H9 (cell line): ENCODE data around the gene C1orf146. TPM values are rescaled to one million over a fixed set of nuclear protein-coding genes. Genes with fewer than 3 reads are reported as not detected.

Experiments used
- DNase-seq: peaks from one replicate; pipeline ENCODE4 v3.0.0-alpha.2; 2017
- H2AFZ ChIP-seq: one replicate; pipeline ENCODE4 v1.6.1; 2013; ENCODE audit warnings: mild to moderate bottlenecking, low read length, control low read depth, moderate library complexity
- H2AK5ac ChIP-seq: 2 replicates; pipeline ENCODE4 v1.6.1; 2013; ENCODE audit warnings: low read length, control low read depth, mixed read lengths; ENCODE audit not compliant: insufficient read length
- H2BK120ac ChIP-seq: one replicate; pipeline ENCODE4 v1.6.1; 2013; ENCODE audit warnings: low read depth, mild to moderate bottlenecking, low read length, control low read depth, inconsistent platforms; ENCODE audit not compliant: poor library complexity, severe bottlenecking
- H2BK12ac ChIP-seq: 2 replicates; pipeline ENCODE4 v1.6.1; 2013; ENCODE audit warnings: low read length, control low read depth, mixed read lengths, low read depth; ENCODE audit not compliant: insufficient read length
- H2BK15ac ChIP-seq: 2 replicates; pipeline ENCODE4 v1.6.1; 2013; ENCODE audit warnings: low read depth, low read length, control low read depth
- H2BK20ac ChIP-seq: one replicate; pipeline ENCODE4 v1.6.1; 2013; ENCODE audit warnings: low read depth, mild to moderate bottlenecking, low read length, control low read depth, inconsistent platforms; ENCODE audit not compliant: poor library complexity, severe bottlenecking
- H2BK5ac ChIP-seq: 2 replicates; pipeline ENCODE4 v1.6.1; 2013; ENCODE audit warnings: low read length, control low read depth, mixed read lengths; ENCODE audit not compliant: insufficient read length
- H3K14ac ChIP-seq: 2 replicates; pipeline ENCODE4 v1.6.1; 2013; ENCODE audit warnings: low read length, control low read depth; ENCODE audit not compliant: insufficient read depth
- H3K18ac ChIP-seq: 2 replicates; pipeline ENCODE4 v1.6.1; 2013; ENCODE audit warnings: low read depth, mild to moderate bottlenecking, mixed read lengths, low read length, control low read depth; ENCODE audit not compliant: insufficient read length
- H3K23ac ChIP-seq: 2 replicates; pipeline ENCODE4 v1.6.1; 2013; ENCODE audit warnings: low read length, control low read depth, mixed read lengths, low read depth; ENCODE audit not compliant: insufficient read length
- H3K23me2 ChIP-seq: 2 replicates; pipeline ENCODE4 v1.6.1; 2013; ENCODE audit warnings: low read depth, mild to moderate bottlenecking, mixed read lengths, low read length, control low read depth; ENCODE audit not compliant: insufficient read length, poor library complexity, severe bottlenecking
- H3K27ac ChIP-seq: 2 replicates; pipeline ENCODE4 v1.5.1; 2013; ENCODE audit warnings: low read length, control low read depth, mixed read lengths, low read depth; ENCODE audit not compliant: insufficient read length
- H3K27me3 ChIP-seq: 2 replicates; pipeline ENCODE4 v1.6.1; 2013; ENCODE audit warnings: low read length, control low read depth, inconsistent platforms; ENCODE audit not compliant: insufficient read depth
- H3K4ac ChIP-seq: 2 replicates; pipeline ENCODE4 v1.6.1; 2013; ENCODE audit warnings: low read depth, mild to moderate bottlenecking, control low read depth, inconsistent platforms, low read length, moderate library complexity
- H3K4me1 ChIP-seq: 2 replicates; pipeline ENCODE4 v1.6.1; 2013; ENCODE audit warnings: low read length, control low read depth, inconsistent platforms; ENCODE audit not compliant: insufficient read depth
- H3K4me2 ChIP-seq: 2 replicates; pipeline ENCODE4 v1.6.1; 2013; ENCODE audit warnings: low read length, control low read depth, mixed read lengths; ENCODE audit not compliant: insufficient read length, insufficient read depth
- H3K56ac ChIP-seq: 2 replicates; pipeline ENCODE4 v1.6.1; 2013; ENCODE audit warnings: low read depth, mild to moderate bottlenecking, mixed read lengths, low read length, control low read depth; ENCODE audit not compliant: insufficient read length
- H3K79me1 ChIP-seq: 2 replicates; pipeline ENCODE4 v1.6.1; 2013; ENCODE audit warnings: low read depth, mild to moderate bottlenecking, moderate library complexity, low read length, control low read depth, inconsistent platforms; ENCODE audit not compliant: insufficient read depth, poor library complexity, severe bottlenecking
- H3K79me2 ChIP-seq: 2 replicates; pipeline ENCODE4 v1.6.1; 2013; ENCODE audit warnings: low read length, control low read depth, inconsistent platforms; ENCODE audit not compliant: insufficient read depth
- H3K9ac ChIP-seq: 2 replicates; pipeline ENCODE4 v1.6.1; 2013; ENCODE audit warnings: low read length, control low read depth, mixed read lengths; ENCODE audit not compliant: insufficient read length; ENCODE audit errors: extremely low read depth
- H3K9me3 ChIP-seq: one replicate; pipeline ENCODE4 v1.6.1; 2013; ENCODE audit warnings: low read depth, low read length, inconsistent platforms; ENCODE audit not compliant: control insufficient read depth
- H3T11ph ChIP-seq: one replicate; pipeline ENCODE4 v1.6.1; 2013; ENCODE audit warnings: mild to moderate bottlenecking, low read length, control low read depth, inconsistent platforms
- H4K20me1 ChIP-seq: one replicate; pipeline ENCODE4 v1.6.1; 2013; ENCODE audit not compliant: control insufficient read depth, insufficient read length, insufficient read depth
- H4K5ac ChIP-seq: 2 replicates; pipeline ENCODE4 v1.6.1; 2013; ENCODE audit warnings: low read depth, mild to moderate bottlenecking, mixed read lengths, low read length, control low read depth; ENCODE audit not compliant: insufficient read length
- H4K8ac ChIP-seq: replicated peaks from 2 replicates; pipeline ENCODE4 v1.6.1; 2013; ENCODE audit warnings: low read length, control low read depth, mixed read lengths, low read depth; ENCODE audit not compliant: insufficient read length
- H4K91ac ChIP-seq: 2 replicates; pipeline ENCODE4 v1.6.1; 2013; ENCODE audit warnings: low read depth, mild to moderate bottlenecking, moderate library complexity, mixed read lengths, low read length, control low read depth; ENCODE audit not compliant: insufficient read length
- H3K27ac Mint-ChIP-seq, 3 experiments: 2 replicates in 2 of 3; 3 replicates in 1 of 3; pipeline ENCODE4 v1.8.0; 2020 to 2021; ENCODE audit warnings: mixed read lengths in 3 of 3, mild to moderate bottlenecking in 1 of 3, moderate library complexity in 1 of 3
- H3K27me3 Mint-ChIP-seq: 2 replicates; pipeline ENCODE4 v1.8.0; 2021; ENCODE audit warnings: low read depth, mild to moderate bottlenecking, moderate library complexity, mixed read lengths
- H3K36me3 Mint-ChIP-seq, 3 experiments: 2 replicates in 2 of 3; 3 replicates in 1 of 3; pipeline ENCODE4 v1.8.0; 2020 to 2021; ENCODE audit warnings: low read depth in 3 of 3, mixed read lengths in 3 of 3; ENCODE audit not compliant: insufficient read depth in 1 of 3
- H3K4me1 Mint-ChIP-seq, 2 experiments: 2 replicates each; pipeline ENCODE4 v1.8.0; 2020; ENCODE audit warnings: mixed read lengths in 2 of 2
- H3K4me3 Mint-ChIP-seq, 2 experiments: 2 replicates in 1 of 2; 3 replicates in 1 of 2; pipeline ENCODE4 v1.8.0; 2020 to 2021; ENCODE audit warnings: mild to moderate bottlenecking in 2 of 2, mixed read lengths in 2 of 2, moderate library complexity in 1 of 2
- H3K9me3 Mint-ChIP-seq, 2 experiments: 2 replicates in 1 of 2; 3 replicates in 1 of 2; pipeline ENCODE4 v1.8.0; 2020; ENCODE audit warnings: mild to moderate bottlenecking in 2 of 2, mixed read lengths in 2 of 2, moderate library complexity in 1 of 2
- CTCF ChIP-seq: fragments of 200-600 bp; sonication (generic); conservative IDR thresholded peaks from 3 replicates; pipeline ENCODE4 v1.8.0; 2021; ENCODE audit warnings: antibody characterized with exemption, mild to moderate bottlenecking
- WGBS: extraction: QIAGEN DNeasy Blood & Tissue Kit; methylation state at CpG from one replicate; pipeline ENCODE4 v1.1.7; 2013; ENCODE audit warnings: missing lambda C conversion rate, low lambda C conversion rate, mixed read lengths; ENCODE audit not compliant: insufficient read length; ENCODE audit errors: extremely low coverage; 5-methylcytosine and 5-hydroxymethylcytosine counted together
- total RNA-seq: library from RNA; stranded (reverse); gene quantifications from 2 replicates; pipeline ENCODE4 v1.2.1, GENCODE V29; 2021

The C1orf146 gene
- total RNA-seq, 1 experiment from 2014 or later, result not detected

GRCh38 chr1:92186081-92186480 lies 31.6 kb upstream of the C1orf146 start:
- Histone ChIP-seq H2AFZ (no peak overlapping the region), H3K27ac (no peak overlapping the region), H3K14ac (no peak overlapping the region), H3K56ac (no peak overlapping the region), H3T11ph (no peak overlapping the region), H3K9ac (no peak overlapping the region), H3K23ac (no peak overlapping the region), H2BK120ac (no peak overlapping the region), H4K91ac (no peak overlapping the region), H2BK5ac (no peak overlapping the region), H2BK15ac (no peak overlapping the region), H3K4me1 (peaks cover 10% of the 10 kb centered on the region), H3K4ac (no peak overlapping the region), H2AK5ac (no peak overlapping the region), H3K79me2 (no peaks in the 10 kb centered on the region), H4K20me1 (no peaks in the 10 kb centered on the region), H3K4me2 (no peak overlapping the region), H4K8ac (no peak overlapping the region), H3K9me3 (no peaks in the 10 kb centered on the region), H3K18ac (no peak overlapping the region), H3K23me2 (no peaks in the 10 kb centered on the region), H3K79me1 (no peaks in the 10 kb centered on the region), H4K5ac (no peak overlapping the region), H2BK20ac (no peak overlapping the region), H3K27me3 (no peaks in the 10 kb centered on the region), H2BK12ac (no peak overlapping the region)
- Mint-ChIP-seq H3K27ac (no peak overlapping the region), H3K36me3 (peaks cover 0 to 4% (median 0%) of the 10 kb centered on the region in 3 experiments; a peak in 2 of 7 replicates), H3K4me3 (no peak overlapping the region), H3K4me1 (peaks cover 12 to 23% of the 10 kb centered on the region in 2 experiments), H3K9me3 (no peaks in the 10 kb centered on the region), H3K27me3 (no peaks in the 10 kb centered on the region)
- no peak for DNase-seq
- WGBS, result no CpG with 5 or more reads among the region's 1 CpG
- no peak for TF ChIP-seq CTCF
